ENCODE measurements around the gene CDC42BPA.

CDC42BPA gene

DNA sequence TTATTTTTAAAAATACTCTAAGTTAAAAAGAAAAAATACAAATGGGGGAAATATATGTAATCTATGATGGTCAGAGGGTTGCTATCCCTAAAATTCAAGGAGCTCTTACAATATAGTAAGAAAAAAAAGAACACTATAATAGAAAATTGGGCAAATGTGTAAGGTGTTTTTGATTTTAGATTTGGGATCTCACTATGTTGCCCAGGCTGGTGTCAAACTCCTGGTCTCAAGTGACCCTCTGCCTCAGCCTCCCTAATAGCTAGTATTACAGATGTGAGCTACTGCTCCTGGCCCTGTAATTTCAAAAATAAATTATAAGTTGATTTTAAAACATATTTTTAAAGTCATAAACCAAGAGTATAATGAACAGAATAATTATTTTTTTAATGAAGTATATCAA, 45.9 kb downstream of the CDC42BPA start:
- no peak for DNase-seq (ENCODE audit: low read depth)
- TF ChIP-seq, protein P1, sequence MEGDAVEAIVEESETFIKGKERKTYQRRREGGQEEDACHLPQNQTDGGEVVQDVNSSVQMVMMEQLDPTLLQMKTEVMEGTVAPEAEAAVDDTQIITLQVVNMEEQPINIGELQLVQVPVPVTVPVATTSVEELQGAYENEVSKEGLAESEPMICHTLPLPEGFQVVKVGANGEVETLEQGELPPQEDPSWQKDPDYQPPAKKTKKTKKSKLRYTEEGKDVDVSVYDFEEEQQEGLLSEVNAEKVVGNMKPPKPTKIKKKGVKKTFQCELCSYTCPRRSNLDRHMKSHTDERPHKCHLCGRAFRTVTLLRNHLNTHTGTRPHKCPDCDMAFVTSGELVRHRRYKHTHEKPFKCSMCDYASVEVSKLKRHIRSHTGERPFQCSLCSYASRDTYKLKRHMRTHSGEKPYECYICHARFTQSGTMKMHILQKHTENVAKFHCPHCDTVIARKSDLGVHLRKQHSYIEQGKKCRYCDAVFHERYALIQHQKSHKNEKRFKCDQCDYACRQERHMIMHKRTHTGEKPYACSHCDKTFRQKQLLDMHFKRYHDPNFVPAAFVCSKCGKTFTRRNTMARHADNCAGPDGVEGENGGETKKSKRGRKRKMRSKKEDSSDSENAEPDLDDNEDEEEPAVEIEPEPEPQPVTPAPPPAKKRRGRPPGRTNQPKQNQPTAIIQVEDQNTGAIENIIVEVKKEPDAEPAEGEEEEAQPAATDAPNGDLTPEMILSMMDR (conservative IDR thresholded peaks at IDR 0.05; ENCODE audit: low read depth, low read length): no peak
- H3K4me3 ChIP-seq (ENCODE audit: low read length): no peak overlapping the region

DNA sequence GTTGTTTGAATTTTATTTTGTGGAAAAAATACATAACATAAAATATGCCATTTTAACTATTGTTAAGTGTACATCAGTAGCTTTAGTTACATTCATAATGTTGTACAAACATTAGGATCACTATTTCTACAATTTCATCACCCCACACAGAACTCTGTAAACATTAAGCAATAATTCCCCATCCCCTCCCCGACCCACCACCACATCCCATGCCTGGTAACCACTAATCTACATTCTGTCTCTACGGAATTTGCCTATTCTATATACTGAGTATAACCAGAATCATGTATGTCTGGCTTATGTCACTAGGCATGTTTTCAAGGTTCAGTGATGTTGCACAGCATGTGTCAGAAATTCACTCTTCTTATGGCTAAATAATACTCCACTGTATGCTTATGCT, 47.7 kb downstream of the CDC42BPA start:
- TF ChIP-seq, protein P1 (conservative IDR thresholded peaks at IDR 0.05; ENCODE audit: low read depth, low read length): no peak

DNA sequence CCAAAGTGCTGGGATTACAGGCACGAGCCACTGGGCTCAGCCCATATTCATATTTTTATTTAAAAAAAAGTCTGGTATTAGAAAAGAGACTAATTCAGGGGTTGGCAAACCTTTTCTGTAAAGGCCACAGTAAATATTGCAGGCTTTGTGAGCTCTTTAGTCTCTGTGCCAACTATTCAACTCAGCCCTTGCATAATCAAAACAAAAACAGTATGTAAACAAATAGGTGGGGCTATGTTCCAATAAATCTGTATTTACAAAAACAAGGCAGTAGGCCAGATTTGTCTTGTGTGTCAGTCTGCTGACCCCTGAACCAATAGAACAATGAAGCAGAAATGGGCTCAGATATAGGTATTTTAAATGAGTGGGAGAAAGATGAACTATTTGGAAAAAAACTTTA, 49.3 kb downstream of the CDC42BPA start:
- no peak for DNase-seq (ENCODE audit: low read depth)
- H3K4me3 ChIP-seq (ENCODE audit: low read length): no peak overlapping the region
- TF ChIP-seq, protein P1 (conservative IDR thresholded peaks at IDR 0.05; ENCODE audit: low read depth, low read length): no peak

More for the DNA sequence above, 47.7 kb downstream of the CDC42BPA start:
- DNase-seq (ENCODE audit: low read depth): no peak
- no peak overlapping the region for H3K4me3 ChIP-seq (ENCODE audit: low read length)

DNA sequence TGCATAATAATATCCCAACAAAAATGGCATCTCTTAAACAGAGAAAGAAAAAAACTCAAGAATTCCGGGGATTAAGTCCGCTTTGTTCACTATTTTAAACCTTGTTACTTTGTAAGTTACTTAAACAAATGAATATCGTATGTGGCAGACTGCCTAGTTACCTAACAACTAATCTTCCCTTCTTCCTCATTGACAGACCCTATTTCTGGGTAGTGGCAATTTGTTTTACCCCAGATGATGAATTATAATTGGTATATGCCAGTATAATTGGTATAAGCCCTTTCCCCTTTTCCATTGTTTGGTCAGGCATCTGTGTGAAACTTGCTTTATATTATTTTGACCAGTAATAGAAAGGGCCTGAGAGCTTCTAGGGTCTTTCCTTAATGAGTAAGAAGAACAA, 52.4 kb downstream of the CDC42BPA start:
- no peak overlapping the region for H3K4me3 ChIP-seq (ENCODE audit: low read length)

DNA sequence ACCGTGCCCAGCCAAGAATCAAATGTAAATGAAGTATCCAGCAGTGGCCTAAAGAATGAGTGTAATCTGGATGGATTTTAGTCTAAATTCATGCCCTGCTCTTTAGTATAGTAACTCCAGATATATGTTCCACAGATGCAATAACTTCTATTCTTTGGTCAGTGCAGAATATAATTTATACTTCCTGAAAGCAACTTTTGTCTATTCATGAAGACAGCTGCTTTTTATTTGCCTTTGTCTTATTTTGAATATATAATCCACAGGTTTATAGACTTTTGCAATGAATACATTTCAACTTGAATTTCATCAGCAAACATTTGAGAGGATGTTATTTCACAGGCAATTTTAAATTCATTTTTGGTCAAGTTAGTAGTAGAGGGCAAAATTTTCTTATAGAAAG, 54.4 kb downstream of the CDC42BPA start:
- DNase-seq (ENCODE audit: low read depth): no peak
- no peak overlapping the region for H3K4me3 ChIP-seq (ENCODE audit: low read length)
- TF ChIP-seq, protein P1 (conservative IDR thresholded peaks at IDR 0.05; ENCODE audit: low read depth, low read length): no peak

More for the DNA sequence above, 52.4 kb downstream of the CDC42BPA start:
- TF ChIP-seq, protein P1 (conservative IDR thresholded peaks at IDR 0.05; ENCODE audit: low read depth, low read length): no peak
- peak; percentile 9 for DNase-seq (ENCODE audit: low read depth)

DNA sequence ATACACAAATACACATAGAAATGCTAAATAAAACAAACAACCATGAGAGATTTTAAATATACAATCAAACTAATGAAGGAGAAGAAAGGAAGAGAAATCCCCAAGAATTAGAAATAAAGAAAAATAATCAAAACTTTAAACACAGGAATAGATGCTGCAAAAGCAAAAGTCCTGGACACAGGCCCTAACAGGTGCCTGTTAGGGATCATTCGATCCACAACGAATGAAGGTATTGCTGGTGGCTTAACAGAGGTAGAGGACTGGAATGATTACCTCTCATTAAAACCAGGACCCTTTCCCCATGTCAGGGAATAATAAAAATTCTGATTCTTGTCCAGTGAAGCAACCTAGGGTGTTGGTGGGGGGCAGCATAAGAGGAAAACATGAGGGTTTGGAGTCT, 56.8 kb downstream of the CDC42BPA start:
- DNase-seq (ENCODE audit: low read depth): no peak
- TF ChIP-seq, protein P1 (conservative IDR thresholded peaks at IDR 0.05; ENCODE audit: low read depth, low read length): no peak
- H3K4me3 ChIP-seq (ENCODE audit: low read length): no peak overlapping the region

DNA sequence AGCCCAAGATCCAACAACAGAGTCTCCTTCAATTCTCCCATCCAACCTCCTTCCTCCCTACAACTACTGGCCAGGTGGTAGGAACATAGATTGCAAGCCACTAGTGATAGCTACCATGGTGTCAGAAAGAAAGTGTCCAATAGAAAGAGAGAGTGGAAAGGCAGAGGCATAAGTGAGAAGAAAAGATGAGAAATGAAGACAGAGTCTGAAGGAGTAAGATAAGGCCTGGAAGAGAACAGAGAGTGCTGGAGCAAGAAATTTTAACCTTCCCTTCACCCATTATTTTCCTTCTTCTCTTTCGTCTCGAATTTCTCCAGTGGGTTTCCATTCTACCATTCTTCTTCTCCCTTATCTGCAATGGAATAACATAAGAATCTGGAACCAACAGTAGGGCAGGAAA, 57.9 kb downstream of the CDC42BPA start:
- TF ChIP-seq, protein P1 (conservative IDR thresholded peaks at IDR 0.05; ENCODE audit: low read depth, low read length): no peak
- no peak for DNase-seq (ENCODE audit: low read depth)

More for the DNA sequence above, 57.9 kb downstream of the CDC42BPA start:
- no peak overlapping the region for H3K4me3 ChIP-seq (ENCODE audit: low read length)

All from retinal pigment epithelial cell (primary cell).